Measurements from ENCODE around the gene THSD4. TPM values are rescaled to one million over a fixed set of nuclear protein-coding genes. Genes with fewer than 3 reads are reported as not detected.

Gene THSD4
- total and polyA plus RNA-seq, 9 of the 15 experiments (the other 6 are each of a cell fraction or from before 2014, with no cell fraction given) = 0.04 TPM; not detected in 5

- WGBS (ENCODE audit: insufficient coverage, low coverage, missing lambda C conversion rate) = 2% methylated on average over 6 of the region's 6 CpGs
- Histone ChIP-seq H2AFZ (ENCODE audit: low read depth, low read length) (no peak overlapping the region), H3K4me1 (replicated peaks in 1 of 2; ENCODE audit: control insufficient read depth in 2 of 2, insufficient read depth in 2 of 2, low read length in 2 of 2) (no peaks in the 10 kb centered on the region), H3K9me3 (replicated peaks; ENCODE audit: control insufficient read depth, insufficient read depth, low read depth, low read length) (no peaks in the 10 kb centered on the region), H3K4me3 (no peak overlapping the region), H4K20me1 (replicated peaks; ENCODE audit: control insufficient read depth, insufficient read depth, low read length) (no peaks in the 10 kb centered on the region), H3K36me3 (ENCODE audit: control insufficient read depth, insufficient read depth, low read length) (no peaks in the 10 kb centered on the region), H3K79me2 (ENCODE audit: control insufficient read depth, insufficient read depth, low read length) (no peaks in the 10 kb centered on the region), H3K9me1 (ENCODE audit: control insufficient read depth, insufficient read depth, low read length) (no peaks in the 10 kb centered on the region), H3K4me2 (ENCODE audit: insufficient read depth, low read length) (no peak overlapping the region), H3K9ac (ENCODE audit: insufficient read depth in 1 of 2, low read depth in 2 of 2, low read length in 2 of 2) (no peak overlapping the region), H3K27ac (ENCODE audit: extremely low read depth, low read depth, low read length) (no peak overlapping the region), H3K27me3 (ENCODE audit: control insufficient read depth in 2 of 2, insufficient read depth in 2 of 2, low read length in 2 of 2) (no peaks in the 10 kb centered on the region)
- in situ Hi-C loops (cut with MboI) (no loop called here), intact Hi-C loops (cut with micrococcal nuclease) (no loop called here)
- ChIA-PET CTCF (ENCODE audit: low intra/inter-chr PET ratio) (no interaction called here), POLR2A (interaction anchor here (1.6 kb wide), 1 partner anchor 14 kb away, joined by 5 read pairs; no protein-coding TSS in a partner anchor)
- no peak for FAIRE-seq
- ATAC-seq = no peak
- no peak for DNase-seq (ENCODE audit: extremely low read depth in 1 of 4, low spot score in 3 of 4)
- no TSS peak for BruUV-seq (replicated peaks)
- TF ChIP-seq ZNF695 (CRISPR knock-in tag; IDR thresholded peaks at IDR 0.05) (no peak), MBD2 (IDR thresholded peaks at IDR 0.05; ENCODE audit: borderline replicate concordance, low read depth) (no peak), NEUROD1 (IDR thresholded peaks at IDR 0.05; ENCODE audit: borderline replicate concordance, low read depth, low read length, partially characterized antibody) (no peak), RUNX1 (IDR thresholded peaks at IDR 0.05; ENCODE audit: low read depth) (no peak), TBP (optimal IDR thresholded peaks at IDR 0.05; ENCODE audit: low read depth, low read length) (no peak), CBFB (CRISPR knock-in tag; IDR thresholded peaks at IDR 0.05) (no peak), POLR2AphosphoS2 (IDR thresholded peaks at IDR 0.05; ENCODE audit: low read length) (no peak), HDAC3 (IDR thresholded peaks at IDR 0.05; ENCODE audit: borderline replicate concordance, partially characterized antibody) (no peak), ZHX1 (conservative IDR thresholded peaks at IDR 0.05; ENCODE audit: low read length) (no peak), ZNF79 (CRISPR knock-in tag; IDR thresholded peaks at IDR 0.05; ENCODE audit: low read depth) (no peak), HCFC1 (IDR thresholded peaks at IDR 0.05; ENCODE audit: low read depth, low read length) (no peak), ZNF217 (CRISPR knock-in tag; IDR thresholded peaks at IDR 0.05) (no peak), U2AF1 (optimal IDR thresholded peaks at IDR 0.05; ENCODE audit: low read depth, low read length) (no peak), E2F8 (IDR thresholded peaks at IDR 0.05; ENCODE audit: low read depth, partially characterized antibody) (no peak), TFAP4 (CRISPR knock-in tag; IDR thresholded peaks at IDR 0.05; ENCODE audit: borderline replicate concordance) (no peak), ZNF277 (CRISPR knock-in tag; IDR thresholded peaks at IDR 0.05; ENCODE audit: borderline replicate concordance) (no peak)
Measured at GRCh38 chr15:71510763-71511162, 395.5 kb downstream of the THSD4 start.
